ENCODE measurements around the gene GEN1.

DNA sequence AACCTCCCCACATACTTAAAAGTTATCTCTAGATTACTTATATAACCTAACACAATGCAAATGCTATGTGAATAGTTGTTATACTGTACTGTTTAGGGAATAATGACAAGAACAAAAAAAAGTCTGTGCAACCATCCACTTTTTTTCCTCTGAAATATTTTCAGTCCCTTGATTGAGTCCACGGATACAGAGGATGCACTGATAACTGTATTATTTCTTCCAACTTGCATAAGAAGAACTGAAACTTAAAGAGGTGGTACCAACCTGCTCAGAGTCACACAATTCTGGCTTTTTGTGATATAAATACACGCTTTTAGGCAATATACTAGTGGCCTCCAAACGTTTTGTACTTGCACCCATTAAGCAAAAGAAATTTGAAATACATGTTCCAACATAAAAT, 1.7 kb upstream of the GEN1 start:
- TF ChIP-seq ELF4 (IDR thresholded peaks at IDR 0.05), result no peak
- TF ChIP-seq TARDBP (IDR thresholded peaks at IDR 0.05), result no peak
- no peak for TF ChIP-seq FOXK2 (IDR thresholded peaks at IDR 0.05)
- TF ChIP-seq BHLHE40 (IDR thresholded peaks at IDR 0.05; ENCODE audit: borderline replicate concordance), result no peak
- no peak for TF ChIP-seq FOXM1 (IDR thresholded peaks at IDR 0.05; ENCODE audit: borderline replicate concordance)
- TF ChIP-seq ZNF384 (IDR thresholded peaks at IDR 0.05), result no peak
